ENCODE data around the gene NFIA.
A peak's percentile ranks its signal among the peaks of the same experiment; 100 is the strongest.

The NFIA gene

GRCh38 chr1:61316493-61316892 lies 234.1 kb downstream of the NFIA start:
- no peak for DNase-seq

- no peak for DNase-seq
These were observed 236.2 kb downstream of the NFIA start for GRCh38 chr1:61318319-61319125.

GRCh38 chr1:61320575-61320974 lies 238.2 kb downstream of the NFIA start:
- DNase-seq = no peak

DNA sequence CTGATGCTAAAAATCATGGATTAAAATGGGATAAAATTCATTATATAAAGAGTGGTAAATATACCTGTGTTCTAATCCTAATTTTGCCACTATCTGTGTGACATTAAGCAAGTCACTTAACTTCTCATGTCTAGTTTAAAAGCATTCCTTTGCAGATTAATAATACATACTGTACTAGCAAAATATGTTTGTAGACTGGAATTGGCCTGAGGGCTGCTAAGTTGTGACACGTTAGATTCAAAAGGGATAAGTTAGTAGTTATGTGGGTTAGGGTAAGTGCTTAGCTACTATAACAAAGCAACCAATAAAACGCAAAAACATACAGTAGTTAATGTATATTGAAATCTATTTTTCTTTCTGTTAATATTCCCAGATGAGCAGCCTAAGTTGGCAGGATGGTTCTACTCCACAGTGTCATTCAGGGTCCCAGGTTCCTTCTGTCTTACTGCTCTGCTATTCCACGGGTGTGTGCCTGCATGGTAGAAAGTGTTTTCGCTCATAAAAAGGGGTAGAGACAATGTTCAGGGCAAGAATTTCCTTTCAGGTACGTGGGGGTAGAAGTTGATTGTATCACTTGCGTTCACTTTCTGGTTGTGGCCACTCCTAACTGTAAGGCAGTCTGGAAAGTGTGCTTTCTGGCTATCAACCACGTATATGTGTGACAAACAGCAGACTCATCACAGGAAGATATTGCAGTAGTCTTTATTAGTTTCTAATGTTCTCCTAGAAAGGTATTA lies 239.8 kb downstream of the NFIA start:
- no peak for DNase-seq

DNA sequence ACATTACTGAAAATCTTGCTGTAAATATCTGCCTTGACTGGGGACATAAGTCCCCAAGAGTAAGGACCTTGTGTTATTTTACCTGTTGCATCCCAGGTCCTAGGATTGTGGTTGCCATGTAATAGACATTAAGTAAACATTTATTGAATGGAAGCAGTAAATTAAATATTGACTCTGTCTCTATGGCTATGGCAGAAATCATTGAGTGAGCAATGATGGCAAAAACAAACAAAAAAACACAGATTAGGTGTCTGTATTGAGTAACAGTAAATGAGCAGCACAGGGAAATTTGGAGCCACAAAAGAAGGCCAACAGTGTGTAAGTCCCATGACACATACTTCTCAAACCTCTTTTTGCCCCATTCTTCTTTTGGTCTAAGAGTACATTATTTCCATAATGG lies 240.4 kb downstream of the NFIA start:
- no peak for DNase-seq

GRCh38 chr1:61323681-61324328 lies 241.4 kb downstream of the NFIA start:
- peak; percentile 29 for DNase-seq

- no peak for DNase-seq
These were observed 244.4 kb downstream of the NFIA start for GRCh38 chr1:61326713-61327112.

GRCh38 chr1:61327436-61327835 lies 245.1 kb downstream of the NFIA start:
- no peak for DNase-seq

- no peak for DNase-seq
These were observed 247.2 kb downstream of the NFIA start for GRCh38 chr1:61329556-61329955.

- DNase-seq = no peak
These were observed 247.7 kb downstream of the NFIA start for GRCh38 chr1:61330018-61330417.

DNA sequence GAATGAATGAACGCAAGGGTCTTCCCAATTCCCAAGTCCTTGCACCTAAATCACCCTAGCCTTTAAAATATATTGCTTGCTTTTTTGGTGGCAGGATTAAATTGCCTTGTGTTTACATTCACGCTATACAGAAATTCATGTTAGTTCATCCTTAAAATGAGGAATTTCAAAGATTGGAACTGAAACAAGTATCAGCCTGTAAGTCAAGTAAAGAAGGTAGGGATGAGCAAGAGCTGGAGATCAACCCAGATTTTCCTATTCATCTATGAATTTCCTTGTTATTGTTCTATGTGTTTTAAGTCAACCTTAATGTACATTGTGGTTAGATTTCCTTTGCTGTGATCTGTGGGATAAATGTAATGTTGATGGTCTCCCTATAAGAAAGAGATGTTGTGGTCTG lies 248.2 kb downstream of the NFIA start:
- DNase-seq = no peak

GRCh38 chr1:61332196-61332753 lies 249.9 kb downstream of the NFIA start:
- DNase-seq = no peak

DNA sequence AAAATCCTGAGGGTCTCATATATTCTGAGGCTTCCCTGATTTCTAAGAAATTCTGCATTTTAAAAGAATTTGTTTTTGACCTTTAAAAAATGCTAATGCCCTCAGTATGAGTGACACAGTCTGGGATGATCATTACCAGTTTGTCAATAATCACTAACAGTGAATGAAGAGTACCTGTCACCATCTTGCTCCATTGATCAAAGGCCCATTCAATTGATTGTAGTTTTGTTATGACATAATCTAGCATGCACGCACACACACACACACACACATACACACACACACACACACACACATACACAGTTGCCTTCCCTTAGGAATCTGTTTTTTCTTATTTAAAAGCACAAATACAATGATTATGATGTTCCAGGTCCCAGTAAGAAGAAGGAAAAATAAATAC lies 250.4 kb downstream of the NFIA start:
- DNase-seq = no peak

DNA sequence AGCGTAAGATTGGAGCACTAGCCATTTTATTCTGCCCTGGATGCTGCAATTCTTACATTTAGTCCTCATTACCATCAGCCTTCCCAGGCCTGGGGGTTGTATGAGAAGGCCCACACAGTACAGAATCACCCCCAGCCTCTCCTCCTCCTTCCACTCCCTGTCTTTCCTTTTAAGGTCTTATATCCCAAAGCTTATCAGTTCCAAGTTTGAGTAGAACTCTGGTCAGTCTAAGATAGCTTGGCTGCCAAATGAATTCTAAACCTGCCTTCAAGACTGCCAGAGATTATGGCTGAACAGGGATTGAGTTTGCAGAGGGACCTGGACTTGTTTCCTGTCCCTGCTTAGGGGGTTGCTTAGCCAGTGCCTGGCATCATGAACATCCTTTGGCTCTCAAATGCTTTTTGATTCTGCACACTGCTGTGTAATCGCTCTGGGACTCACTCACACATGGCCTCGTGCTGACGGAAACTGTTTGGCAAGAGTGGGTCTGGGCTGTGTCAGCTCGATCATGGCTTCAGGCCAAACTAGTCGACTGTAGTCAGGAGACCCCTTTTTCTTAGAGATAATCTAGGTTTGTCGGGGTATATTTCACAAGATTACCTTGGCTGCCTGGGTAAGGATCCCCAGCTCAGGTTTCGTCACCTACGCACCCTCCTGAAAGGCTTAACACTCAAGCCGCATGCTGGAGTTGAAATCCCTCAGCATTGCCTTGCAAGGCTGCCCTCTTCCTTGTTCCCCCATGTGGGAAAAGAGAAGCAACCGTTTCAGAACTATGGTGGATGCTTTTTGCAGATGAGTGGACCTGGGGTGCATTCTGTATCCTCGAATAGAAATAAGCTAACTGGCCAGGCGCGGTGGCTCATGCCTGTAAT lies 252.6 kb downstream of the NFIA start:
- no peak for DNase-seq

GRCh38 chr1:61337037-61337436 lies 254.7 kb downstream of the NFIA start:
- DNase-seq = no peak

DNA sequence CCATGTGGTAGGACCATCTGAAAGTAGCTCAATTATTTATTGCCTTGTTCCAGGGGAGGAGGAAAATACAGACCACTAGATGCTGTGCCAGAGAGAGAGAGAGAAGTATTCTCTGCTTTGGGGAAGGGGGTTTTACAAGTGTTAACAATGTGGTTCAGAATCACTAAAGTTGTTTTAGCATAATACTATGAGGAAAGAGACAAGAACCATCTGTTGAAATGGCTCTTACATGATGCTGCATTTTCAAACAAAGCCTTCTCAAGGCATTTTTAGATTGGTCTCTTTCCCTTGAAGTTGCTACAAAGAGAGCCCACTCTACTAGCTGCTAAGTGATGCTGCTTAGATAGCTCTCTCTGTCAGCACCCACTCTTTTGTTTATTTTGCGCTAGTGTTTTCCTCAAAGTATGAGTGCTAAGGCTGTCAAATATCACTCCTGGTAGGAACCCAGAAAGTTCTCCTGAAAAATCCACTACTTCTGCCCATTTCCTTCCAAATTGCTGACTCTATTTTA lies 255.1 kb downstream of the NFIA start:
- DNase-seq = no peak

- peak; percentile 65 for DNase-seq
These were observed 255.9 kb downstream of the NFIA start for GRCh38 chr1:61337981-61338848.

DNA sequence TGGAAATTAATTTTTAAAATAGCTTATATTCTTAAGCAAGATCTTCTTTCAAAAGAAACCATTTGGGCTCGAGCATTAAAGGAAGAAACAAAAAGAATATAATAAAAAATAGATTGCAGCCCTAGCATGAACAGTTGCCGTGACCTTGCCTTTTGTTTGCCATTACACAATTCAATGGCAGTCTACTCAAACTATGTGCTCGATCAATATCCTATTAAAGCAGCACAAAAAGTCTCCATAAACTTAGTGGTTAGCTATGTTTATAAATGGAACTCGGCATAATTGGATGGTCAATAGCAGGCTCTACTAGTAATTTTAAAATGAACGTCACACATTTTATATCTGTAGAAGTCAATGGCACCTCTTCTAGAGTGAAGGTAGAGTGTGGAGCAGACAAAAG lies 256.5 kb downstream of the NFIA start:
- DNase-seq = no peak

- DNase-seq = no peak
These were observed 259.1 kb downstream of the NFIA start for GRCh38 chr1:61341426-61341825.

- peak; percentile 32 for DNase-seq
These were observed 261.5 kb downstream of the NFIA start for GRCh38 chr1:61343734-61344420.

- no peak for DNase-seq
These were observed 262.3 kb downstream of the NFIA start for GRCh38 chr1:61344696-61345095.
